ENCODE data around the gene CD6. TPM values are rescaled to one million over a fixed set of nuclear protein-coding genes. Genes with fewer than 3 reads are reported as not detected.

CD6 gene
- total and polyA plus RNA-seq, 2 donors (not counting 3 experiments of a cell fraction or from before 2014, with no cell fraction given) = not detected

- Histone ChIP-seq H2AFZ (ENCODE audit: low read depth, low read length) (no peak overlapping the region), H3K9me1 (replicated peaks; ENCODE audit: control insufficient read depth, extremely low read depth, insufficient read depth, low read length) (no peaks in the 10 kb centered on the region), H3K4me2 (ENCODE audit: insufficient read depth, low read length) (no peak overlapping the region), H3K36me3 (ENCODE audit: control insufficient read depth in 2 of 2, extremely low read depth in 1 of 2, insufficient read depth in 2 of 2, low read length in 2 of 2) (no peaks in the 10 kb centered on the region), H3K79me2 (ENCODE audit: control insufficient read depth, insufficient read depth, low read length) (no peaks in the 10 kb centered on the region), H3K27ac (ENCODE audit: insufficient read depth, low read depth, low read length) (no peak overlapping the region), H3K9me3 (replicated peaks; ENCODE audit: control insufficient read depth, insufficient read depth, low read length) (no peaks in the 10 kb centered on the region), H3K9ac (replicated peaks; ENCODE audit: extremely low read depth, insufficient read depth, low read length) (no peak overlapping the region), H3K4me3 (replicated peaks in 1 of 3; ENCODE audit: insufficient read depth in 1 of 3, low read depth in 1 of 3, low read length in 3 of 3) (no peak overlapping the region), H3K27me3 (ENCODE audit: control insufficient read depth in 2 of 2, insufficient read depth in 2 of 2, low read length in 2 of 2) (peaks cover 4 to 14% of the 10 kb centered on the region in 2 experiments), H4K20me1 (replicated peaks; ENCODE audit: control insufficient read depth, extremely low read depth, insufficient read depth, low read length) (no peaks in the 10 kb centered on the region), H3K4me1 (ENCODE audit: control insufficient read depth, extremely low read depth, insufficient read depth, low read length) (no peaks in the 10 kb centered on the region)
- intact Hi-C loops (cut with micrococcal nuclease) = no loop called here
- TF ChIP-seq MAX (IDR thresholded peaks at IDR 0.05; ENCODE audit: insufficient read depth, insufficient read length) (no peak), CTCF (IDR thresholded peaks at IDR 0.05; ENCODE audit: extremely low read depth in 1 of 2, insufficient read depth in 1 of 2, low read depth in 1 of 2, low read length in 2 of 2) (no peak), POLR2AphosphoS5 (IDR thresholded peaks at IDR 0.05; ENCODE audit: insufficient read depth, low read depth, low read length) (no peak), MYC (IDR thresholded peaks at IDR 0.05; ENCODE audit: low read depth, low read length) (no peak), GATA2 (IDR thresholded peaks at IDR 0.05; ENCODE audit: insufficient read depth, insufficient read length, low read depth, low read length) (no peak), EZH2 (IDR thresholded peaks at IDR 0.05; ENCODE audit: borderline replicate concordance, low read depth, low read length, severe bottlenecking) (no peak), POLR2A (IDR thresholded peaks at IDR 0.05; ENCODE audit: low read depth, low read length) (no peak), FOS (IDR thresholded peaks at IDR 0.05; ENCODE audit: borderline replicate concordance, insufficient read depth, low read length) (no peak), JUN (IDR thresholded peaks at IDR 0.05; ENCODE audit: borderline replicate concordance, insufficient read depth, insufficient read length, low read depth) (no peak)
- FAIRE-seq (no peak), DNase-seq (ENCODE audit: low read depth, low spot score) (no peak)
- ChIA-PET POLR2A (no interaction called here), CTCF (no interaction called here)
- BruUV-seq (replicated peaks) = no TSS peak
- dilution Hi-C loops (cut with MboI; ENCODE audit: extremely low pct_ligation_motif_present, low sequenced_read_pairs) = no loop called here
Measured at GRCh38 chr11:60987577-60988277, 16.2 kb downstream of the CD6 start.
